Measurements from ENCODE around the gene PREB.
A peak's percentile ranks its signal among the peaks of the same experiment; 100 is the strongest.

Gene PREB

GRCh38 chr2:27100036-27100435 is 34.4 kb downstream of the PREB start:
- Histone ChIP-seq H3K4me3 (ENCODE audit: low read depth in 1 of 2, low read length in 2 of 2) (no peak overlapping the region), H3K9ac (ENCODE audit: low read length) (no peak overlapping the region), H3K27me3 (ENCODE audit: control insufficient read depth in 1 of 2, insufficient read depth in 2 of 2, low read length in 2 of 2) (no peaks in the 10 kb centered on the region), H3K36me3 (ENCODE audit: insufficient read depth, low read length) (no peaks in the 10 kb centered on the region), H3K9me3 (ENCODE audit: low read length) (no peaks in the 10 kb centered on the region), H3K27ac (ENCODE audit: low read depth, low read length) (no peak overlapping the region), H3K4me1 (ENCODE audit: insufficient read depth, low read length) (peaks cover 9% of the 10 kb centered on the region)

- no peak overlapping the region for H3K9ac ChIP-seq (ENCODE audit: low read length)
- H3K4me3 ChIP-seq (ENCODE audit: low read depth in 1 of 2, low read length in 2 of 2): no peak overlapping the region
- H3K36me3 ChIP-seq (ENCODE audit: insufficient read depth, low read length): no peaks in the 10 kb centered on the region
- H3K27ac ChIP-seq (ENCODE audit: low read depth, low read length): no peak overlapping the region
- H3K4me1 ChIP-seq (ENCODE audit: insufficient read depth, low read length): peaks cover 9% of the 10 kb centered on the region
- no peaks in the 10 kb centered on the region for H3K27me3 ChIP-seq (ENCODE audit: control insufficient read depth in 1 of 2, insufficient read depth in 2 of 2, low read length in 2 of 2)
- no peaks in the 10 kb centered on the region for H3K9me3 ChIP-seq (ENCODE audit: low read length)
Measured at GRCh38 chr2:27099334-27099955, 35.0 kb downstream of the PREB start.

GRCh38 chr2:27097341-27097740 is 37.1 kb downstream of the PREB start:
- Histone ChIP-seq H3K4me1 (ENCODE audit: insufficient read depth, low read length) (peaks cover 9% of the 10 kb centered on the region), H3K36me3 (ENCODE audit: insufficient read depth, low read length) (no peaks in the 10 kb centered on the region), H3K9me3 (ENCODE audit: low read length) (no peaks in the 10 kb centered on the region), H3K27me3 (ENCODE audit: control insufficient read depth in 1 of 2, insufficient read depth in 2 of 2, low read length in 2 of 2) (no peaks in the 10 kb centered on the region), H3K9ac (ENCODE audit: low read length) (no peak overlapping the region), H3K4me3 (ENCODE audit: low read depth in 1 of 2, low read length in 2 of 2) (no peak overlapping the region), H3K27ac (ENCODE audit: low read depth, low read length) (no peak overlapping the region)

GRCh38 chr2:27096748-27097297 is 37.6 kb downstream of the PREB start:
- Histone ChIP-seq H3K27ac (ENCODE audit: low read depth, low read length) (no peak overlapping the region), H3K9ac (ENCODE audit: low read length) (no peak overlapping the region), H3K4me1 (ENCODE audit: insufficient read depth, low read length) (peaks cover 9% of the 10 kb centered on the region), H3K27me3 (ENCODE audit: control insufficient read depth in 1 of 2, insufficient read depth in 2 of 2, low read length in 2 of 2) (no peaks in the 10 kb centered on the region), H3K36me3 (ENCODE audit: insufficient read depth, low read length) (no peaks in the 10 kb centered on the region), H3K4me3 (ENCODE audit: low read depth in 1 of 2, low read length in 2 of 2) (peak overlapping the region in 1 of 2 donors; percentile 58), H3K9me3 (ENCODE audit: low read length) (no peaks in the 10 kb centered on the region)

- no peak overlapping the region for H3K27ac ChIP-seq (ENCODE audit: low read depth, low read length)
- H3K36me3 ChIP-seq (ENCODE audit: insufficient read depth, low read length): no peaks in the 10 kb centered on the region
- no peaks in the 10 kb centered on the region for H3K9me3 ChIP-seq (ENCODE audit: low read length)
- H3K4me1 ChIP-seq (ENCODE audit: insufficient read depth, low read length): peaks cover 9% of the 10 kb centered on the region
- no peak overlapping the region for H3K9ac ChIP-seq (ENCODE audit: low read length)
- H3K27me3 ChIP-seq (ENCODE audit: control insufficient read depth in 1 of 2, insufficient read depth in 2 of 2, low read length in 2 of 2): no peaks in the 10 kb centered on the region
- H3K4me3 ChIP-seq (ENCODE audit: low read depth in 1 of 2, low read length in 2 of 2): peak overlapping the region; percentile 20 to 58
Measured at GRCh38 chr2:27095745-27096651, 38.4 kb downstream of the PREB start.

GRCh38 chr2:27095427-27095744 is 39.0 kb downstream of the PREB start:
- no peak overlapping the region for H3K4me3 ChIP-seq (ENCODE audit: low read depth in 1 of 2, low read length in 2 of 2)
- H3K9me3 ChIP-seq (ENCODE audit: low read length): no peaks in the 10 kb centered on the region
- peaks cover 9% of the 10 kb centered on the region for H3K4me1 ChIP-seq (ENCODE audit: insufficient read depth, low read length)
- H3K27ac ChIP-seq (ENCODE audit: low read depth, low read length): no peak overlapping the region
- H3K27me3 ChIP-seq (ENCODE audit: control insufficient read depth in 1 of 2, insufficient read depth in 2 of 2, low read length in 2 of 2): no peaks in the 10 kb centered on the region
- no peak overlapping the region for H3K9ac ChIP-seq (ENCODE audit: low read length)
- H3K36me3 ChIP-seq (ENCODE audit: insufficient read depth, low read length): no peaks in the 10 kb centered on the region

- no peaks in the 10 kb centered on the region for H3K27me3 ChIP-seq (ENCODE audit: control insufficient read depth in 1 of 2, insufficient read depth in 2 of 2, low read length in 2 of 2)
- H3K36me3 ChIP-seq (ENCODE audit: insufficient read depth, low read length): no peaks in the 10 kb centered on the region
- no peak overlapping the region for H3K27ac ChIP-seq (ENCODE audit: low read depth, low read length)
- H3K9ac ChIP-seq (ENCODE audit: low read length): no peak overlapping the region
- no peak overlapping the region for H3K4me3 ChIP-seq (ENCODE audit: low read depth in 1 of 2, low read length in 2 of 2)
- no peaks in the 10 kb centered on the region for H3K9me3 ChIP-seq (ENCODE audit: low read length)
- H3K4me1 ChIP-seq (ENCODE audit: insufficient read depth, low read length): peaks cover 9% of the 10 kb centered on the region
Measured at GRCh38 chr2:27094353-27094984, 40.0 kb downstream of the PREB start.

- Histone ChIP-seq H3K27me3 (ENCODE audit: control insufficient read depth in 1 of 2, insufficient read depth in 2 of 2, low read length in 2 of 2) (no peaks in the 10 kb centered on the region), H3K9ac (ENCODE audit: low read length) (no peak overlapping the region), H3K27ac (ENCODE audit: low read depth, low read length) (no peak overlapping the region), H3K4me1 (ENCODE audit: insufficient read depth, low read length) (peaks cover 9% of the 10 kb centered on the region), H3K4me3 (ENCODE audit: low read depth in 1 of 2, low read length in 2 of 2) (no peak overlapping the region), H3K36me3 (ENCODE audit: insufficient read depth, low read length) (no peaks in the 10 kb centered on the region), H3K9me3 (ENCODE audit: low read length) (no peaks in the 10 kb centered on the region)
Measured at GRCh38 chr2:27093430-27094352, 40.7 kb downstream of the PREB start.

- peaks cover 9% of the 10 kb centered on the region for H3K4me1 ChIP-seq (ENCODE audit: insufficient read depth, low read length)
- no peak overlapping the region for H3K9ac ChIP-seq (ENCODE audit: low read length)
- H3K36me3 ChIP-seq (ENCODE audit: insufficient read depth, low read length): no peaks in the 10 kb centered on the region
- no peak overlapping the region for H3K4me3 ChIP-seq (ENCODE audit: low read depth in 1 of 2, low read length in 2 of 2)
- no peaks in the 10 kb centered on the region for H3K27me3 ChIP-seq (ENCODE audit: control insufficient read depth in 1 of 2, insufficient read depth in 2 of 2, low read length in 2 of 2)
- no peaks in the 10 kb centered on the region for H3K9me3 ChIP-seq (ENCODE audit: low read length)
- H3K27ac ChIP-seq (ENCODE audit: low read depth, low read length): no peak overlapping the region
Measured at GRCh38 chr2:27092696-27093429, 41.6 kb downstream of the PREB start.

Data from muscle layer of colon (tissue), 2 donors.